NCI-H2171 (cell line): Measurements from ENCODE around the gene TIMM10B.

Source experiments
- DNase-seq: peaks from one replicate; lab custom pipeline; 2025; lab: John Stamatoyannopoulos, UW

TIMM10B gene, protein sequence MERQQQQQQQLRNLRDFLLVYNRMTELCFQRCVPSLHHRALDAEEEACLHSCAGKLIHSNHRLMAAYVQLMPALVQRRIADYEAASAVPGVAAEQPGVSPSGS

DNA sequence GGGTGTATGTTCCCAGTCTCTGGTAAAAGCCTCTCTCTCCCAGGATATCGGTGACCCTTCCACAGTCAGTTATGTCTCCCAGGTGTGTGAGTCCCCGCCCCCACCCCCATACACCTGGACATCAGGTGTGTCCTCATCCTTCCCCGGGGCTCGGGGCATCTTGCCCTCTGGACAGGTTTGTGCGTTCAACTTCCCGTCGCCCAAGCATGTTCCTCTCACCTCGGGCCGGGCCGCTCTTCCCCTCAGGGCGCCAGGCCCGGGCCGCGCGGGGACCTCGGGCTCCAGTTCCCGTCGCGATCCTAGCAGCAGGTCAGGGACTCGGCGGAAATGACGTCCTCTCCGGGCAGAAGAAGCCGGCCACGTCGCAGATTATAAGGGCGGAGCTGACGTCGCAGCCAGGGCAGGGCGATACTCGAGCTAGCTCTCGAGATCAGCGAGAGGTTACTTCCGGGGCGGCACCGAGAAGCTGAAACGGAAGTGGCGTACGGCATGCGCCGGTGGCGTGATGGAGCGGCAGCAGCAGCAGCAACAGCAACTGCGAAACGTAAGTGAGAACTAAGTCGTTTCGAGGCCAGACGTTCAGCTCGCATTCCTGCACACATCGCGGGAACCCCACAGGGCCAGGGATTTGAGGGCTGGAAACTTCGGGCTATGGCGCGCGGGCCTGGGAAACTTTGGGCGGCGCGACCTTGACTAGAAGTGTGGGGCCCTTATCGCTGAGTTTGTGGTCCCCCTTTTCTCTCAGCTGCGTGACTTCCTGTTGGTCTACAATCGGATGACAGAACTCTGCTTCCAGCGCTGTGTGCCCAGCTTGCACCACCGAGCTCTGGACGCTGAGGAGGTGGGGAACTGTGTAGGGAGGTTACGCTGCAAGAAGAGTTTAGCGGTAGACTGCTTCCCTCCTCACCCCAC lies at the start of gene TIMM10B, which contains the start of gene ARFIP2:
TSS of gene TIMM10B (plus strand) at position 490 of the 912 bp plus-strand sequence. CDS start at position 506, 16 bp downstream.
TSS of gene ARFIP2 (minus strand) at position 320 of the 912 bp plus-strand sequence. CDS start 910 bp downstream, outside the sequence.
- DNase-seq, result peak; percentile 78

DNA sequence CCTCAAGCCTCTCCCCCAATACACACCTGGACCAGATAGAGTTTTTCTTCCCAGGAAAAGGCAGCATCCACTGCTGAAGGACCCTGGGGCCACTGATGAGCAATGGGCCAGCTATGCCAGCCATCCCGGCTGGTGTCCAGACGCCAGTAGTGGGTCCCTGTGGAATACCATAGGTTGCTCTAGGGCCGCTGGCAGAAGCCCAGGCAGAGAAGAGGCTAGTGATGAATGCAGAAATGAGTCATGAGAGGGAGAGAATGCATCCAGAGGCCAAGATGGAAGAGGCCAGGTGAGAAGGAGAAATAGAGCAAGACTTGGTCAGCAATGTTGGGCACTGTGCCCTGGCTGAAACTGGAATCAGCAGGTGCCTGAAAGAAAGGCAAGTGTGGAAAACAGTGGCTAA lies 49.4 kb upstream of the TIMM10B start:
- no peak for DNase-seq

- DNase-seq, result no peak
Observed at GRCh38 chr11:6433998-6434660, 47.2 kb upstream of the TIMM10B start.

DNA sequence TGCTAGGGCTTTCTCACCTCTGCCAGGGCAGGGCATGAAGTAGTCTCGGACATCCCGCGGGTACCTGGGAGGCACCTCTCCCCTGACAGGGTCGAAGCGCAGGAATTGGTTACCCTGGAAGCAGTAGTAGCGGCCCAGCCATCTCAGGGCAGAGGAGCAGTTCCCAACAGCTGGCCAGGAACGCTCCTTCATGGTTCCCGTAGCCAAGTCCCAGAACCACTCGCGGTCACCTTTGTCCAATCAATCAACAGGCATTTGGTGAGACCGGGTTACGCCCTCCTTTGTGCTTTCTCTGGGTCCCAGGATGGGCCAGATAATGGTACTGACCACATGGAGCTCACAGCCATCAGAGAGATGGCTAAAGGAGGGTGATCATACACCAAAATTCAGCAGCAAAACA lies 43.9 kb upstream of the TIMM10B start:
- no peak for DNase-seq

GRCh38 chr11:6437993-6438392 lies 43.3 kb upstream of the TIMM10B start:
- DNase-seq, result no peak

DNA sequence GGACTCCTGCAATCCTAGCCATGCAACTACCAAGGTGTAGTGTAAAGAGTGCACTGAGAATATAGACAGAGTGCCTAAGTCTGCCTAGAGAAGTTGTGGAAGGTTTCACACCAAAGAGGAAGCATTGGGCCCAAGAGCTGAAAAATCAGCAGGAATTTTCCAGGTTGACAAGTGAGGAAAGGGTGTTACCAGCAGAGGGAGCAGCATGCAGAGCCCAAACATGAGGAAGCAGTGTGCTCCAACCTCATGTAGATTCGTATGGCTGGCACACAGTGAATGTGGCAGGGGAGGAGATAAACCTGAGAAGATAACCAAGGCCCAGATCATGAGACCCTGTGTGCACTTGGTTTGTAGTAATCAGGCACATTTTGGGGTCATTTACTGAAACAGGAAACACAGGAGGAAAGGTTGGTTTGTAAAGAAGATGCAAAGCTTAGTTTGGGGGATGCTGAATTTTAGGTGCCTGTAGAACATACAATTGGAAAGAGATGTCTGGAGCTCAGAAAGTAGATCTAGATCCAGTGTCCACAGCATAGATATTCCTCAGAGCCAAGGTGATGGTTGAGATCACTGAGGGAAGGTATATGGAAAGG lies 42.2 kb upstream of the TIMM10B start:
- no peak for DNase-seq

- DNase-seq, result no peak
Observed at GRCh38 chr11:6440906-6441358, 40.4 kb upstream of the TIMM10B start, which contains the start of gene HPX. HPX (minus strand) TSS chr11:6440987; CDS start chr11:6440963, 24 bp downstream.

DNA sequence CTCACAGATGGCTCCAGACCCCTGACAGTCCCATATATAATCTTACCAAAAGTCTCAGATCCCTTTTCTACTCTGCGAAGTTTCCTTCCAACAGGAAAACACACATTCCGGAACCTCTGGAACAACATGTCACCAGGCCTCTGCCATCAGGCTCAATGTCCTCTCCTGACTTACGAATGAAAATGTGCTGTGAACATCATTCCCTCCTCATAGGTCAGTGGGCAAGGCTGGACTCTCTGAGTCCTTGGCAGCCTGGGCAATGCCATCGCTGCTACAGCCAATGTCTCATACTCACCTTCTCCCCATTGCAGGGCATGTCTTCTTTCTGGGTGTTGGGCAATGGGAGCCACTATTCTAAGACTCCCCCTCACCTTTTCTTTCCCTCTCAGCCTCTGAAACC lies 38.9 kb upstream of the TIMM10B start:
- DNase-seq, result no peak

GRCh38 chr11:6443269-6444003 lies 37.9 kb upstream of the TIMM10B start:
- no peak for DNase-seq

- no peak for DNase-seq
Observed at GRCh38 chr11:6448574-6448973, 32.7 kb upstream of the TIMM10B start.

DNA sequence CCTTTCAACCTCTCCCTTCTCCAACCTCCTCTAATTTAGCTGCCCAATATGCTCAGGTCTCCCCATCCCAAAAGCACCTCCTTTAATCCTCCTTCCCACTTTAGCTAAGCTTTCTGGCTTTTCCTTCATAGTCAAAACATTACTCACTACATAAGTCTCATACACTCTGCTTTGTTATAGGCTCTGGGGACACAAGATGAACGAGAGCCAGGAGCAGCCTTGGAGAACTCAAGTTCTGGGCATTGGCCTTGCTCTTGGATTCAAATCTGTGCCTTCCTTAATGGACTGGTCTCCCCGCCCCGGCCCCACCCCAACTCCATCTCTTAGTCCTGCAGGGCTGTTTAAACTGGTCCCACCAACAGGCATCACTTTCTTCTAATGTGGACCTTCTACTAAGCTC lies 29.1 kb upstream of the TIMM10B start:
- no peak for DNase-seq

DNA sequence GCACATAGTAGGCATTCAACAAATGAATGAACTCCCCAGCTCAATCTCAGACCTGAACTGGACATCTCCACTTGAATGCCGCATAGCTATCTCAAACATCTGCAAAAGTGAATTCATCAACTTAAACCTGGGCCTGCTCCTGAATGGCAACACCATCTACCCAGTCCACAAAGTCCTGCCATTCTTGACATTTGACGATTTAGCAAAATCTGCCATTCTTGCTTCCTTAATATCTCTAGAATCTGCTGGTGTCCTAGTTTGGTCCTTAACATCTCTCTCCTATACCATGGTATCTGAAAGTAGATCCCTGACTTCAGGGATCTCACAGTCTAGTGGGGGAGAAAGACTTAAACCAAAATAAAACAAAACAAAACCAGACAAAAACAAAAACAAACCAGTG lies 28.1 kb upstream of the TIMM10B start:
- DNase-seq, result no peak

DNA sequence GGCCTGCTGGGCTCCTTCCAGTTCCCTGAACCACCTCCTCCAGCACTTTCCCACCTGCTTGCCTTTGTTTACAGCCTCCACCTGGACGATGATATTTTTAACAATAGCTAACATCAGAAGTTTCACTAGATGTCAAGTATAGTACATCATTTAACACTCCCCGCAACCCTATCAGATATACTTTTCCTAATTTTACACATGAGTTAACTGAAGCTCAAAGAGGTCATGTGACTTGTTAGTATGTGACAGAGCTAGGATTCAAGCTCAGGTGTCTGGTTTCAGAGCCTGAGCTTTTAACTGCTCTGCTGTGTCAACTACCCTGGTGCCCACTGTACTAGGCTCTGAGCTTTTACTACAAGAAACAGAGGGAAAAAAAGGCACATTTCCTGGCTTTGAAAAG lies 26.2 kb upstream of the TIMM10B start:
- DNase-seq, result no peak

- no peak for DNase-seq
Observed at GRCh38 chr11:6456361-6457073, 24.8 kb upstream of the TIMM10B start.

DNA sequence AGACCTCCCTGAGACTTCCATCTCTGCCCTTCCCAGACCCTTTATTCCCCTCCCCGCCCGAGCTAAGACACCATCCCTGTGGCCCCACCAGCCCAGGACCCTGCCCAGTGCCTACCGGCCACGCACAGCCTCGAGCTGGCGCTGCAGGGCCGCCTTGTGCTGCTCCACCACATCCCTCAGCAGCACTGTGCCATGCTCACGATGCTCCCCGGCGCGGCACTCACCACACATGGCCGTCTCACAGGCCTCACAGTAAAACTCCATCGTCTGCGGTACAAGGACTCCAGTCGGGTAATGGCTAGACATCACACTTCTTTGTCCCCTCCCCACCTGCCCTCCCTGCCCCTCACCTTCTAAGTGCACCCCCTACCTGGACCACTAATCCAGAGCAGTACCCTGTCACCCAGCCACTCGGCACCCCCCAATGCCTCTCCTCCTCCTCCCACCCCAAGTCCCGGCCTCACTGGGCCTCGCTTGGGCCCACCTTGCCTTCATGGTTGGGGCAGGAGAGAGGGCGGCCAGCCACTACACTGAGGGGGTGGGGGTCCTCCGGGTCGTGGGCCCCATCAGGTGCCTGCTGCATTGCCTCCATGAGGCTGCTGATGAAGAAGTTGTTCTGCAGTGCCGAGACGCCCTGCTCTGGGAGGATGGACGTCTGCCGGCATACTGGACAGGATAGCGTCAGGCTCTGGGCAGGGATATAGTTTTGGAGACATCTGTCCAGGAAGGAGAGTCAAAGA lies 23.6 kb upstream of the TIMM10B start:
- no peak for DNase-seq

- no peak for DNase-seq
Observed at GRCh38 chr11:6458352-6459098, 22.8 kb upstream of the TIMM10B start.

DNA sequence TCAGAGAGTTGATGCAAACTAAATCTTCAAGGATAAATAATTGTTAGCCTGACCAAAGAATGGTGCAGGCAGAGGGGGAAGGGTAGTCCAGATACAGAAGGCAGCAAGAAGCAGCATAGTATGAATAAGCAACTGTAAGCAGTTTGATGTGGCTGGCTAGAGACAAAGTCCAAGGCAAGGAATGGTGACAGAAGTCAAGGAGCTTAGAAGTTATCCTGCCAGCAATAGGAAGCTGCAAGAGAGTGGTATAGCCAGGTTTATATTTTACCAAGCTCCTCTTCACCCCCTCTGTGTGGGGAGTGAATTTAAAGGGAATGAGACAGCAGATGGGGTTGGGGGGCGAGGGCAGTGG lies 22.2 kb upstream of the TIMM10B start:
- no peak for DNase-seq

DNA sequence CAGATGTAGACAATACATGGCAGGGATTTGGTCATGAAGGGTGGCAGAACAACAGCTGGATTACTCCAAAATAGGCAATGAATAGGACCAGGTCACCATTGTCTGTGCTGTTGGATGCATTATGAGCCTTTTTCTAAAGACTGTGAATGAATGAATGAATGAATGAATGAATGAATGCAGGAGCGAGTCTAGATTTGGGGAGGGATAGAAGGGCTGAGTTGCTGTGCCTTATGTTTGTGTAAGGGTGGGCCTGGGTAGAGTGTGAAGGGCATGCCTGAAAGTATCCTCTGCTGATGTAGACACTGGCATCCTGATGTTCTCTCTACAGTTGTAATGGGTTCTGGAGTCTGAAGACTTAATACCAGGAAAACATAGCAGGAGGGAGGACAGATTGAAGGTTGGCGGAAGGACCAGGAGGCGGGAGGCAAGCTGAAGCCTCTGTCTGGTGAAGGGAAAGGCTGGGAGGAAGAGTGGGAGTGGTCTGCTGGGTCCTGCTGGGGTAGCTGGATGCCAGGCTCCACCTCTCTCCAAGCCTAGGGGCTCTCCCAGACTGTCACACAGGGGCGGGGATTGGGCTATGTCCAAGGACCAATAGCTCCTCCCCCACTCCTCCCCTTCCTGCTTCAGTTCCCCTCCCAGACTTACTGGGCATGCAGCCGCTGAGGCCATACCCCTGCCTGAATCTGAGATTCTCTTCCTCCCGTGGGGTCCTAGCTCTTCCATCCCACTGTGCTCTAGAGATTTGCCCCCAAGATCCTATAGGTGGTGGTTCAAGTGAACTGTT lies 12.4 kb upstream of the TIMM10B start:
- no peak for DNase-seq

- no peak for DNase-seq
Observed at GRCh38 chr11:6469599-6469998, 11.7 kb upstream of the TIMM10B start.
